Aorta (tissue), 5 donors: Measurements from ENCODE around the gene PRDM1. TPM values are rescaled to one million over a fixed set of nuclear protein-coding genes. Genes with fewer than 3 reads are reported as not detected.

Experiments used
- ATAC-seq: fragments of 200-7000 bp; cut with Tn5 transposase; one replicate; pipeline ENCODE4 v1.9.1; 2022; ENCODE audit warnings: moderate library complexity; ENCODE audit not compliant: low FRiP score
- DNase-seq, 2 donors: peaks; one replicate each; pipeline ENCODE4 v3.0.0-alpha.2; 2020
- H3K27ac ChIP-seq, 2 donors: one replicate each; pipeline ENCODE4 v1.5.1; 2013; ENCODE audit warnings: low read length in 2 of 2, mild to moderate bottlenecking in 2 of 2, moderate library complexity in 2 of 2, control low read depth in 1 of 2, inconsistent platforms in 1 of 2, low read depth in 1 of 2
- H3K27me3 ChIP-seq, 2 donors: one replicate each; pipeline ENCODE4 v1.6.1; 2013; ENCODE audit warnings: control low read depth in 1 of 2, low read length in 1 of 2, mild to moderate bottlenecking in 1 of 2, moderate library complexity in 1 of 2; ENCODE audit not compliant: insufficient read depth in 2 of 2, control insufficient read depth in 1 of 2
- H3K36me3 ChIP-seq, 2 donors: one replicate each; pipeline ENCODE4 v1.6.1; 2013; ENCODE audit warnings: control low read depth in 1 of 2, low read length in 1 of 2, mild to moderate bottlenecking in 1 of 2; ENCODE audit not compliant: insufficient read depth in 2 of 2, control insufficient read depth in 1 of 2
- H3K4me1 ChIP-seq, 2 donors: one replicate each; pipeline ENCODE4 v1.6.1; 2013; ENCODE audit warnings: low read length in 2 of 2, control low read depth in 1 of 2, mild to moderate bottlenecking in 1 of 2, moderate library complexity in 1 of 2; ENCODE audit not compliant: insufficient read depth in 2 of 2, control insufficient read depth in 1 of 2
- H3K4me3 ChIP-seq, 2 donors: one replicate each; pipeline ENCODE4 v1.5.1; 2013; ENCODE audit warnings: low read length in 2 of 2, control low read depth in 1 of 2, mild to moderate bottlenecking in 1 of 2
- H3K9me3 ChIP-seq: one replicate; pipeline ENCODE4 v1.6.1; 2013; ENCODE audit warnings: mild to moderate bottlenecking, low read length; ENCODE audit not compliant: control insufficient read depth
- WGBS, 2 donors: extraction: QIAGEN DNeasy Blood & Tissue Kit; methylation state at CpG; one replicate each; pipeline ENCODE4 v1.1.7; 2013; 5-methylcytosine and 5-hydroxymethylcytosine counted together
- intact Hi-C, 2 donors: fragments of 100-400 bp; cut with DNase I; formaldehyde crosslinking; loops; one replicate each; pipeline versions ENCODE4 v1.14.2 to v1.15.0; 2022
- polyA plus RNA-seq, 2 donors: library from polyadenylated mRNA; stranded (reverse); fragments of 200-250 nt; gene quantifications; one replicate each; pipeline ENCODE4 v1.2.3, GENCODE V29; 2013
- total RNA-seq, 2 donors: library from RNA; stranded (reverse); fragmentation: NEBNext Ultra II Directional; extraction: Animal tissue kit (Norgen Biotek cat#: 25700); gene quantifications; one replicate each; pipeline ENCODE4 v1.2.1, GENCODE V29; 2021
- donor health status: healthy with polysubstance abuse.
- donor health status: Bipolar disorder and iron deficiency.
- donor health status: DM: no; HTN: no; CAD: no.
- donor health status: DM: no; HTN: no; CAD: no.
- donor health status: DM: yes; HTN: yes; CAD: no.

Gene PRDM1
- total and polyA plus RNA-seq, 4 donors: 0.23 to 10.5 (median 3.5) TPM

GRCh38 chr6:106050538-106050937 lies 35.6 kb upstream of the PRDM1 start:
- intact Hi-C loops: no loop called here
- no peak for DNase-seq

DNA sequence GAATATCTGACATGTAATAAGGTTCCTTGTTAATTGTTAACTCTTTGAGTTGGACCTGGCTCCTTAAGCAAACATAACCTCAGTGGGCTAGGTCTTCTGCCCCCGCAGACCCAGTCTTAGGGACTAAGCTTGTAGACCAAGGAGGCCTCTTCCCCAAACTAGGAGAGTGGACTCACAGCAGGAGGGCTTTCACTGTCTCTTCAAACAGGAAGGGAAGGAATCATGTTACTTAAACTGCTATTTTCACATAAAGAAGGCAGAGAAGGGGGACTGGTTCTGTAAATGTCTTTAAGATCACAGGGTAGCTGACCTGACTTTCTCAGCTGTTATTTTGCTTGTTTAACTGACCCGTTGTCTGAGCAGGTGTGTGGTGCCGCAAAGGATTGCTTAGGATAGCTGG lies 34.9 kb upstream of the PRDM1 start:
- Histone ChIP-seq H3K4me1 (no peaks in the 10 kb centered on the region), H3K27ac (no peak overlapping the region), H3K9me3 (no peaks in the 10 kb centered on the region), H3K4me3 (no peak overlapping the region), H3K27me3 (no peaks in the 10 kb centered on the region), H3K36me3 (no peaks in the 10 kb centered on the region)
- 54 to 60% methylated on average over 3 of the region's 3 CpGs for whole genome bisulfite sequencing, 2 donors
- DNase-seq: no peak
- no peak for ATAC-seq
- intact Hi-C loops: no loop called here

More at GRCh38 chr6:106050538-106050937, 35.6 kb upstream of the PRDM1 start:
- no peaks in the 10 kb centered on the region for H3K36me3 ChIP-seq
- no peak overlapping the region for H3K27ac ChIP-seq
- WGBS, 2 donors: 32 to 41% methylated on average over 4 of the region's 4 CpGs
- H3K4me3 ChIP-seq: no peak overlapping the region
- no peaks in the 10 kb centered on the region for H3K4me1 ChIP-seq
- H3K27me3 ChIP-seq: no peaks in the 10 kb centered on the region
- ATAC-seq: no peak
- H3K9me3 ChIP-seq: no peaks in the 10 kb centered on the region

- H3K4me3 ChIP-seq: no peak overlapping the region
- no peaks in the 10 kb centered on the region for H3K4me1 ChIP-seq
- no peaks in the 10 kb centered on the region for H3K36me3 ChIP-seq
- H3K9me3 ChIP-seq: no peaks in the 10 kb centered on the region
- ATAC-seq (no peak), DNase-seq (no peak)
- H3K27ac ChIP-seq: no peak overlapping the region
- WGBS, 2 donors: 17 to 30% methylated on average over 3 of the region's 3 CpGs
- intact Hi-C loops: no loop called here
- no peaks in the 10 kb centered on the region for H3K27me3 ChIP-seq
Observed at GRCh38 chr6:106053484-106054205, 32.5 kb upstream of the PRDM1 start.

GRCh38 chr6:106055489-106055888 lies 30.6 kb upstream of the PRDM1 start:
- intact Hi-C loops: no loop called here
- no peak for DNase-seq
- WGBS, 2 donors: 73 to 76% methylated on average over 4 of the region's 4 CpGs

GRCh38 chr6:106056060-106056745 lies 29.9 kb upstream of the PRDM1 start:
- Histone ChIP-seq H3K9me3 (no peaks in the 10 kb centered on the region), H3K36me3 (no peaks in the 10 kb centered on the region), H3K27ac (no peak overlapping the region), H3K4me1 (no peaks in the 10 kb centered on the region), H3K4me3 (no peak overlapping the region), H3K27me3 (no peaks in the 10 kb centered on the region)
- ATAC-seq (no peak), DNase-seq (no peak)
- intact Hi-C loops: no loop called here
- WGBS, 2 donors: 52 to 58% methylated on average over 5 of the region's 5 CpGs

More at GRCh38 chr6:106055489-106055888, 30.6 kb upstream of the PRDM1 start:
- Histone ChIP-seq H3K9me3 (no peaks in the 10 kb centered on the region), H3K27ac (no peak overlapping the region), H3K27me3 (no peaks in the 10 kb centered on the region), H3K4me3 (no peak overlapping the region), H3K36me3 (no peaks in the 10 kb centered on the region), H3K4me1 (no peaks in the 10 kb centered on the region)
- no peak for ATAC-seq

DNA sequence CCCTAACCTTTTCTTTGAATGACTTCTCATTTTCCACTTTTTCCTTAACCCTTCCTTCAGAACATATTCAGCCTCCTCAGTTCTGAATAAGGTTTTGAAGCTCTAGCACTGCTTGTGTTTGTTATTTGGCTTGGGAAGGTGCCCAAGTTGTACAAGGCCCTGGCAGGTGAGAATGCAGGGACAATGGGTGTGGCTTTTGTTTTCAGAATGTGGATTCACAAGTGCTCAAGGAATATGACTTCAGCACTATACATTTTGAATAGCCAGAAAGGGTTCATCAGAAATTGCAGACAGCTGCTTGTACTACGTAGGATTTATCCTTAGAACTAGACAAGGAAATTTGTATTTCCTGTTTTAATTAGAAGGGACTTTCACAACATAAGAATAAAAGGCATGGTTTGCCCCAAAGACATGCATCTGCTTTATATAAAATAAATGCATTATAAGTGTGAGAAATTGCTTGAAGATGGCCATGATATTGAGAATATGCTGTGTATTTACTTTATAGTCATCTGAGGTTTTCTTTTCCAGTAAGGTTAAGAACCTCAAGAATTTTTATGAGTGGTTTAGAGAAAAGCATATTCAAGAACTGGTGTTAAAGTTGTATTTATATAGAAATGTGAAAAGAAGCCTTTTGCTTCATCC lies 29.3 kb upstream of the PRDM1 start:
- intact Hi-C loops: no loop called here
- 61 to 62% methylated on average over 1 of the region's 1 CpG for WGBS, 2 donors

GRCh38 chr6:106059331-106059730 lies 26.8 kb upstream of the PRDM1 start:
- Histone ChIP-seq H3K9me3 (no peaks in the 10 kb centered on the region), H3K36me3 (no peaks in the 10 kb centered on the region), H3K27ac (no peak overlapping the region), H3K4me3 (no peak overlapping the region), H3K4me1 (no peaks in the 10 kb centered on the region), H3K27me3 (no peaks in the 10 kb centered on the region)
- DNase-seq (no peak), ATAC-seq (no peak)
- WGBS, 2 donors: 53 to 63% methylated on average over 2 of the region's 2 CpGs
- intact Hi-C loops: no loop called here

More for the DNA sequence above, 29.3 kb upstream of the PRDM1 start:
- no peaks in the 10 kb centered on the region for H3K36me3 ChIP-seq
- no peaks in the 10 kb centered on the region for H3K27me3 ChIP-seq
- ATAC-seq (no peak), DNase-seq (no peak)
- no peaks in the 10 kb centered on the region for H3K4me1 ChIP-seq
- H3K27ac ChIP-seq: no peak overlapping the region
- no peak overlapping the region for H3K4me3 ChIP-seq
- H3K9me3 ChIP-seq: no peaks in the 10 kb centered on the region

GRCh38 chr6:106060167-106060566 lies 26.0 kb upstream of the PRDM1 start:
- Histone ChIP-seq H3K27ac (no peak overlapping the region), H3K4me3 (no peak overlapping the region), H3K36me3 (no peaks in the 10 kb centered on the region), H3K4me1 (no peaks in the 10 kb centered on the region), H3K27me3 (no peaks in the 10 kb centered on the region), H3K9me3 (no peaks in the 10 kb centered on the region)
- DNase-seq (no peak), ATAC-seq (no peak)
- WGBS, 2 donors: 72 to 79% methylated on average over 3 of the region's 3 CpGs
- intact Hi-C loops: no loop called here
